Cerebellar nuclear complex (tissue), 1 donor: ENCODE data around the gene RBM47.
"Not testable (repeated sequence)": the region's sequence is repeated elsewhere in the genome, so short reads cannot be mapped to it uniquely, and the experiment has no call there.

Experiments
- DNase-seq, 2 experiments: peaks; one replicate each; lab custom pipeline; 2025; lab: John Stamatoyannopoulos, UW

The RBM47 gene

GRCh38 chr4:40562208-40562607 lies 67.5 kb downstream of the RBM47 start:
- no peak for DNase-seq

GRCh38 chr4:40561543-40562177 lies 68.0 kb downstream of the RBM47 start:
- DNase-seq, result not testable (repeated sequence)

- no peak for DNase-seq
Observed at GRCh38 chr4:40559585-40560465, 69.8 kb downstream of the RBM47 start.

GRCh38 chr4:40557736-40558135 lies 71.9 kb downstream of the RBM47 start:
- no peak for DNase-seq

- no peak for DNase-seq
Observed at GRCh38 chr4:40555176-40555900, 74.3 kb downstream of the RBM47 start.

GRCh38 chr4:40554641-40555040 lies 75.0 kb downstream of the RBM47 start:
- not testable (repeated sequence) for DNase-seq

GRCh38 chr4:40553995-40554394 lies 75.7 kb downstream of the RBM47 start:
- no peak for DNase-seq

GRCh38 chr4:40552536-40552935 lies 77.1 kb downstream of the RBM47 start:
- DNase-seq, result no peak

- not testable (repeated sequence) for DNase-seq
Observed at GRCh38 chr4:40551568-40552136, 78.0 kb downstream of the RBM47 start.

GRCh38 chr4:40550948-40551462 lies 78.7 kb downstream of the RBM47 start:
- DNase-seq, result no peak

- DNase-seq, result no peak
Observed at GRCh38 chr4:40550196-40550595, 79.5 kb downstream of the RBM47 start.

GRCh38 chr4:40548256-40548655 lies 81.4 kb downstream of the RBM47 start:
- DNase-seq, result no peak

- no peak for DNase-seq
Observed at GRCh38 chr4:40547789-40548132, 81.9 kb downstream of the RBM47 start.

- DNase-seq, result no peak
Observed at GRCh38 chr4:40546969-40547788, 82.5 kb downstream of the RBM47 start.

- DNase-seq, result no peak
Observed at GRCh38 chr4:40546506-40546905, 83.2 kb downstream of the RBM47 start.

GRCh38 chr4:40545487-40545886 lies 84.2 kb downstream of the RBM47 start:
- DNase-seq, result not testable (repeated sequence)

GRCh38 chr4:40544221-40544620 lies 85.4 kb downstream of the RBM47 start:
- DNase-seq, result no peak

- no peak for DNase-seq
Observed at GRCh38 chr4:40540800-40541199, 88.9 kb downstream of the RBM47 start.

- no peak for DNase-seq
Observed at GRCh38 chr4:40536032-40536431, 93.6 kb downstream of the RBM47 start.

- DNase-seq, result no peak
Observed at GRCh38 chr4:40531636-40532023, 98.0 kb downstream of the RBM47 start.

GRCh38 chr4:40530961-40531635 lies 98.6 kb downstream of the RBM47 start:
- no peak for DNase-seq
